ENCODE results near the gene ZW10. TPM values are rescaled to one million over a fixed set of nuclear protein-coding genes. Genes with fewer than 3 reads are reported as not detected.

ZW10 gene
- total RNA-seq, 1 experiment from 2014 or later: 34.6 TPM

DNA sequence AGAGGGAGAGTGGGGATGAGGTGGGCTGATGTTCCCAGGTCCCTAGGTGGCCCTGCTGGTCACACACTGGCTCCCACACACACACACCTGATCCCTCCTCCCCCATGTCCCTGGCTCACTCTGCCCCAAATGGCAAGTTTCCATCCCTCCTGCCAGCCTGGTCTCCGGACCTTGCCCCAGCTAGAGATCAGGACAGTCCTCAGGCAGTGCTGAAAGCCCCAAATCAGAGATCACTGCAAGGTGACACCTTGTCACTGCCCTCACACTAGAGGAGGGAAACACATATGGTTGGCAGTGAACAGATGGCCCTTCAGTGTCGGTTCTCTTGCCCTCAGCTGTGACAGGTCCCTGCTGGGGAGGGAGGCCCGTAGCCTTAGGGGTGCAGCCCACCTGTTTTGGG is 75.0 kb downstream of the ZW10 start:
- DNase-seq (ENCODE audit: low read depth): no peak

DNA sequence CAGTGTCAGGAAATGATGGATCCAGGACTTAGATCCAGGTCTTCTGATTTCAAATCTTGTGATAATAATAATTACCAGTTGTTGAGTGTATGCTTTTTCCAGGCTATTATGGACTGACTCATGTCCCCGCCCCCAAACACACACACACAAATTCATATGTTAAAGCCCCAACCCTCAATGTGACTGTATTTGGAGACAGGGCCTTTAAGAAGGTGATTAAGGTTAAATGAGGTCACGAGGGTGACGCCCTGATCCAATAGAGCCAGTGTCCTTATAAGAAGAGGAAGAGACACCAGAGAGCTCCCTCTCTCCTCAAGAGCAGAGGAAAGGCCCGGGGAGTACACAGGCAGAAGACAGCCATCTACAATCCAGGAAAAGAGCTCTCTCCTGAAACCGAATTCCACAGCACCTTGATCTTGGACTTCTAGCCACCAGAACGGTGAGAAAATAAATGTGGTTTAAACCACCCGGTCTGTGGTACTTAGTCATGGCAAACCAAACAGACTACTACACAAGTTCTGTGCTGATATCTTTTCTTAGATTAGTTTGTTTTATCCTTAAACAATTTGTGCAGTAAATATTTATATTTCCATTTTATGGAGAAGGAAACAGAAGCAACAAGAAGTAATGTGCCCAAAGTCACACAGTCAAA is 75.6 kb downstream of the ZW10 start:
- peak; percentile 21 for DNase-seq (ENCODE audit: low read depth)

DNA sequence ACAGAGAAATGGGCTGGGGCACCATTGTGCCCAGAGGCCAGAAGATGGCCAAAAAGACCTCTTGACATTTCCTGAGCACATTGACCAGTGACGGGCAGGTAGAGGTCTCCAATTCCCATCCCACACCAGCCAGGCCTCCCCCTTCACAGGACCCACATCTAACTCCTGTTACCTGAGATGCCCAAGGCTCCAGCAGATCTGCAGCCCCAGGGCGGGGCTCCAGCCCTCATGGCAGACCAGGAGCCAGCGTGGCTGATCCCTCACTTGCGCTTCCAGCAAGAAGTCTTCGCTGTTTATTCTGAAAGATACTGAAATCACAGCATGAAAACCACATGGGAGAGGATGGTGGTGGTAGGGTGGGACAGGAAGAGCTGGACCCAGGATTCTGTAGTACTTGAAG is 76.4 kb downstream of the ZW10 start:
- no peak for DNase-seq (ENCODE audit: low read depth)

DNA sequence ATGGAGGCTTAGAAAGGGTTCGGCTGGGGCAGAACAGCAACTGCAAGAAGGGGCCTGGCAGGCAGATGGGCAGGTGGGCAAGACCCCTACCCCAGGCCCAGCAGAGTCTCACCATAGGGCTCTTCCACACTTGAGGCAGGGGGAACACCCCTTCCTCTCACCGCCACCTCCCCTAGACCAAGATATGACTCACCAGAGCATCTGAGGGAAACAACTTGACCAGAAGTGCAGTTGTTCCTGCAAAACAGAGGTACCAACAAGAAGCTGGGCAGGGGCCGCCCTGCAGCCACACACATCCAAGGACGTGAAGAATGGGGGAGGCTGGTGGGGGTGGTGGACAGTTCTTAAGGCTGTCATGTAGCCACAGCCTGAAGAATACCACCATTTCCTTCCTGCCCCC is 78.3 kb downstream of the ZW10 start:
- no peak for DNase-seq (ENCODE audit: low read depth)

DNA sequence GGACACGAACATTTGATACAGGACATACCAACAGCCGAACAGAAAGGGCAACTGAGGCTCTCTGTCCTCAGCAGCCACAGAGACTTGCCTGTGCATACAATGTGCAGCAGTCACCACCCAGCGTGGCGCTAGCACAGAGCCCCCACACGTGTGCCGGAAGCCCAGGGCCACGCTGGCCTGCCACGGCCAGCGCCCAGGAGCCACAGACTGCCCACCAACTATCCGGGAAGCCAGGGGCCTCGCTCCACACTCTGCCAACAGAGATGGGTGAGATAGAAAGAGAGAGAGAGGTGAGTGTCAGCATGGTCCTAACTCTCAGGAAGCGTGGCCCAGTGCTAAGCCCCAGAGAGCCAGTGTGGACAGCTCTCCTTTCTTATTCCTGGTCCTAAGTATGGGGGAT is 79.1 kb downstream of the ZW10 start:
- DNase-seq (ENCODE audit: low read depth): no peak

DNA sequence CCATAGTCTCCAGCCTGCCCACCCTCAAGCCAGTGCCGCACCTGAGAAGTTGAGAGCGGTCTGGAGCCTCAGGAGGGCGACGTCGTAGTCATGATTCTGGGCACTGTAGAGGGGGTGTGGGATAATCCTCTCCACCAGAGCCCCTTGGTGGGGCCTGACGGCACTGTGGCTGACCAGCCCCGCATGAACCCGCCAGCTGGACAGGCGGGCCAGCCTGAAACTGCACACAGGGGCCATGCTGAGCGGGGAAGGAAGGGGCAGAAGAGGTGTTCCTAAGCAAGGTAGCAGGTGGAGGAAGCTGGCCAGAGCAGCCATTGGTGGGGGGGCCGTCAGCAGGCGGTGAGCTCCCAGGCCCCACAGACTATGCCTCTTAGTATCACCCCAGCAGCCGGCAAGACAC is 80.5 kb downstream of the ZW10 start:
- DNase-seq (ENCODE audit: low read depth): no peak

DNA sequence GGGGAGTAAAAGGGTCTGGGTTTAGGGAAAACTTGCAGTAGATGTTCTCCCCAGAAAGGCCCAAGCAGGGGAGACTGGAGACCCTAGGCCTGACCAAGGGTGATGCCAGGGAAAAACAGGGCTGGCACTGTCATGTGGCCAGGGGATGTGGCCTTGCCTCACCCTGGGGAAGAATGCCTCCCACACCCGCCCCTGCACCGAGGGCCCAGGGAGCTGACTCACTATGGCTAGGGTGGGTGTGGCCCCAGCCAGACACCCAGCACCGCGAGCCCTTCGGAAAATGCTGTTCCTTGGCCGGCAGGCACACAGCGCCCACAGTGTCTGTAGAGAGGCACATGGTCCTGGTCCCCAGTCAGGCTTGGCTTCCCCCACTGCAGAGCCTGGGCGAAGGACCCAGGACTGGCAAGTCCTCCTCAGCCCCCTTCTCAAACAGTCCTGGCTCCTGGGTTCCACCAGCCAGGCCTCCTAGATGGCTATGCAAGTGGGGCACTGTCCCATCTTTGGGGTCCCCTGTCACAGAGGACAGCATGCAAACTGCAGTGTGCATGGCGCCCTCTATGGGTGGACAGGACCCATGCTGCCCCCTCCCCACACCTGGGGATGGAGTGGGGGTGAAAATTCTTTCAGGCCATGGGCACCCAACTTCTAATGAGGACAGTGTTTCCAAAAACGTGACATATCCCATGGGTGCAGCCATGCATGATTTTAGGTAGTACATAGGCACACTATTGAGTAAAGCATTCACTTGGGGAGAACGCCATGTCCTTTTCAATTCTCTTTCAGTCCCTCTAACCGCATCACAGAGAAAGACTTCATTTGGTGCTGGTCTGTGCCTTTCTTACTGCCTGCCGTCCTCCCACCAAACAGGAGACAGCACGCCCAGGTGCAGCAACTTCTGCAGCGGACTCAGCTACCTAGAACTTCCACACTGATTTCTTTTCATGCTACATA is 82.6 kb downstream of the ZW10 start:
- peak; percentile 95 for DNase-seq (ENCODE audit: low read depth)

DNA sequence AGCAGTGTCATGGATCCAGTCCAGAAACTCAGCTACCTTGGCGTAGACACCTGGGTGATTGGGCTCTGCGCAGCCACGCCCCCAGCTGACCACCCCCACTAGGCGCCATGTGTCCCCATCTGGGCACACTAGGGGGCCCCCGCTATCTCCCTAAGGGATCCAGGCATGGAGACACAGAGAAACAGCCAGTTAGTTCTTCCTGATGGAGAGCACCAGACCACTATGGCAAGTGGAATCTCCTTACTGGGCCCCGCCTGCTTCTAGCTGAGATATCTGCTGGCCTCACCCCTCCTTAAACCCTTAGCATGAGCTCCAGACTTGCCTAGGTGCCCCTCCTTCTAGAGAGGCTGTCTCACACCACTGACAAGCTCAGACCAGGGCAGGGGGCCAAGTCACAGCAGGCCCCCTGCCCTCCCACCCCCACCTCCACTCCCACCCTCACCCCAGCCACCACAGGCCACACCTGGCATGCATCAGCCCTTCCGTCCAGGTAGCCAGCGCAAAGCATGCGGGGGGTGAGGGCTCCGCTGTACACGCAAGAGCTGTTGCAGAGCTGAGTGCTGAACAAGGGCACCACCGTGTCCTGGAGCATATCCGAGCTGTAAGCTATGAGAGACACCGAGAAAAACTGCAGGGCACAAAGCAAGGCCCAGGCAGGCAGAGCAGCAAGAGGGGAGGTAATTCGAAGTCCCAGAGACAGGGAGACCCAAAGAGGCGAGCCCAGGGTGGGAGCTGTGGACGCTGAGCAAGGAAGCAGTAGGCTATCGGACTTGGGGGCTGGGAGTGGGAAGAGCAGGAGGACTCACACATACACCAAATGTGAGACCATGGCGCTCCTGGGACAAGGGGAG is 83.5 kb downstream of the ZW10 start:
- no peak for DNase-seq (ENCODE audit: low read depth)

DNA sequence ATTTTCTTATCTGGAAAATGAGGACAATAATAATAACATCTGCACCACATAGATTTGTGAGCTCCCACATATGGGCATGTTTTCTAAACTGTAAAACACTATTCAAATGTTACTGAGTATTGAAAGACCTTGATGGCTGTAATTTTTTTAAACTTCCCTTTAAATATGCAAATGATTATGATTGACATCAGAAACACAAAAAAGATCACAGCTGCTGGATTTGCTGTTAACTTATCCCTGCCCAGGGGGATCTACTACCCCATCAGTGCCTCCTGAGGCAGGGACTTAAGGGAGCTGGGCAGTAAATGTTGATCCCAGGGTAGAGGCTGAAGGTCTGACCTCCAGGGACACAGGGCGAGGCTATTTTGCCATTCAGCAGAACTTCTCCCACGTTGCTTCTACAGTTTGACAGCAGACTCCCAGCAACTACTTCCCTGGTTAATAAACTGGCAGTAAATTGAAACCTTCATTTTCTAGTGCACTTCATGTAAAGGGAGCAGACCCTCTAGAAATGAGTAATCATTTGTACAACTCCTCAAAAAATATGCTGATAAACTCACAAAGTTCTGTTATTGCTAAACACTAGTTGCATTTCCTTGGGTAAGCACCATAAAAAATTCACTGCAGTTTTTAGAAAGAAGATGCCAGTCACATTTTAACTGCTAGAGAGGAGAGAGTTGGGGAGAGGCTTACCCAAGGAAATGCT is 87.7 kb downstream of the ZW10 start:
- DNase-seq (ENCODE audit: low read depth): no peak

DNA sequence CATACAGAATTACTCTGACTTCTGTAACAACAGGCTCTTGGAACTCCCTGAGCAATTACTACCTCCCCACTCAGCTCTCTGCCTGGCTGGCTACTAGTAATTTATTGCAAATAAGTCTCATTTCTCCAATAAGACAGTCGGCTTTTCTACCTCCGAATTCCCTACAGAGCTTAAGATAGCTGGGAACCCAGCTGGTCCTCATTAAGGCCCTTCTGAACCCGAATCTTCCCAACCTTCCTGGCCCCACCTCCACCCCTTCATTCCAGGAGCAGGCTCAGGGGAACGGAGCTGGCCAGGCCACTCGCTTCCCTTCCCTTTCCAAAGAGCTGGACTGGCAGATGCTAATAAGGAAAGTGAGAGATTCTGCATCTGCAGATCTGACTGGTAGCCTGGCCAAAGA is 89.0 kb downstream of the ZW10 start:
- no peak for DNase-seq (ENCODE audit: low read depth)

DNA sequence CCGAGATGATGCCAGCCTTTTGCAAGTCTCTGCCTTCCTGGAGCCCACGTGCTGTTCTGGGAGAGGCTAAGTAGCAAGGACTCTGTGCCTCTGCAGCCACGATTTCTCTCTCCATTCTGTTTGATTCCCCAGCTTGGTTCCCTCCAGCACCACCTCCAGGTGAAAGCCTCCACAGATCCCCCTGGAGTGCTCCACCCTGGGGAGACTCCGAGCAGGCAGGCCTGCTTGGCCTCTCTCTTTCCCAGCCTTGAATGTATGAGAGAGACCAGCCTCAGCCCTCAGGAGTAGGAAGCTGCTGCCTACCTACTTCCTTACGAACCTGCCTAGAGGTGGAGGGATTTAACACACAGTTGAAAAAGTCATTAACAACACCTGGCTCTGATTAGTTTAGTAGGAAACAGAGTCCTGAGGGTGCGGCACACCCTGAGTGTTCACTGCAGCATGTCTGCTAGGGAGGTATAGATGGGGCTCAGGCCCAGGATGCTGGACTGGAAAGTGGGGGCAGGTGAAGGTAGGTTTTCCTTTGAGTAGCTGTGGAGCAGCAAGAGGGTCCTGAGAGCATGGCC is 89.9 kb downstream of the ZW10 start:
- DNase-seq (ENCODE audit: low read depth): no peak

Other genes with a start within 250 kb of the ZW10 start
- gene TMPRSS5, start 67.4 kb downstream of the ZW10 start, total RNA-seq (2014; rRNA removed; shearing (Covaris generic)): 0.69 TPM in 1 of 2 replicates, not detected in the other
- not detected in 2 replicates for gene CLDN25, start 6.1 kb upstream of the ZW10 start, total RNA-seq (2014; rRNA removed; shearing (Covaris generic))
- 29.7 and 29.9 TPM in 2 replicates for gene USP28, start 101.9 kb upstream of the ZW10 start, total RNA-seq (2014; rRNA removed; shearing (Covaris generic))
- not detected in 2 replicates for gene HTR3B, start 131.1 kb upstream of the ZW10 start, total RNA-seq (2014; rRNA removed; shearing (Covaris generic))
- gene HTR3A, start 201.4 kb upstream of the ZW10 start, total RNA-seq (2014; rRNA removed; shearing (Covaris generic)): not detected in 2 replicates

Measured in Daoy (cell line).